Neural progenitor cell (in vitro differentiated cells): Measurements from ENCODE around the gene DCAF4. TPM values are rescaled to one million over a fixed set of nuclear protein-coding genes. Genes with fewer than 3 reads are reported as not detected.
"Not testable (repeated sequence)": the region's sequence is repeated elsewhere in the genome, so short reads cannot be mapped to it uniquely, and the experiment has no call there.

ENCODE experiments used
- DNase-seq: peaks from one replicate; pipeline ENCODE4 v3.0.0-alpha.2; 2016; ENCODE audit warnings: low spot score
- H2AFZ ChIP-seq: fragments of 200-600 bp; sonication (generic); replicated peaks from 2 replicates; pipeline ENCODE4 v1.6.1; 2016; ENCODE audit warnings: antibody characterized with exemption
- H3F3A ChIP-seq: fragments of 200-600 bp; sonication (generic); 2 replicates; pipeline ENCODE4 v1.6.1; 2016; ENCODE audit warnings: antibody characterized with exemption, low read depth
- H3K27ac ChIP-seq: fragments of 200-600 bp; sonication (generic); 2 replicates; pipeline ENCODE4 v1.5.1; 2016; ENCODE audit warnings: mild to moderate bottlenecking
- H3K27me3 ChIP-seq: fragments of 200-600 bp; sonication (generic); 2 replicates; pipeline ENCODE4 v1.6.1; 2016; ENCODE audit warnings: mild to moderate bottlenecking, moderate library complexity
- H3K36me3 ChIP-seq: fragments of 200-600 bp; sonication (generic); 2 replicates; pipeline ENCODE4 v1.5.1; 2016
- H3K4me1 ChIP-seq: fragments of 200-600 bp; sonication (generic); 2 replicates; pipeline ENCODE4 v1.6.1; 2016; ENCODE audit warnings: mixed run types
- H3K4me2 ChIP-seq: fragments of 200-600 bp; sonication (generic); 2 replicates; pipeline ENCODE4 v1.6.1; 2016
- H3K4me3 ChIP-seq: fragments of 200-600 bp; sonication (generic); 2 replicates; pipeline ENCODE4 v1.5.1; 2016
- H3K79me2 ChIP-seq: fragments of 200-600 bp; sonication (generic); 2 replicates; pipeline ENCODE4 v1.6.1; 2016; ENCODE audit warnings: low read depth
- H3K9ac ChIP-seq: fragments of 200-600 bp; sonication (generic); 2 replicates; pipeline ENCODE4 v1.6.1; 2016
- H3K9me3 ChIP-seq: fragments of 200-600 bp; sonication (generic); 2 replicates; pipeline ENCODE4 v1.5.1; 2016; ENCODE audit warnings: low read depth
- H4K20me1 ChIP-seq: fragments of 200-600 bp; sonication (generic); 2 replicates; pipeline ENCODE4 v1.6.1; 2016; ENCODE audit warnings: low read depth
- H3K27ac Mint-ChIP-seq: 3 replicates; pipeline ENCODE4 v1.8.0; 2021; ENCODE audit warnings: mixed read lengths
- H3K27me3 Mint-ChIP-seq: 2 replicates; pipeline ENCODE4 v1.8.0; 2022; ENCODE audit warnings: low read depth, mild to moderate bottlenecking, inconsistent platforms, moderate library complexity, mixed read lengths; ENCODE audit not compliant: insufficient read depth
- H3K36me3 Mint-ChIP-seq: 3 replicates; pipeline ENCODE4 v1.8.0; 2021; ENCODE audit warnings: mixed read lengths
- H3K4me1 Mint-ChIP-seq: 3 replicates; pipeline ENCODE4 v1.8.0; 2021; ENCODE audit warnings: mixed read lengths
- H3K4me3 Mint-ChIP-seq: 3 replicates; pipeline ENCODE4 v1.8.0; 2021; ENCODE audit warnings: mild to moderate bottlenecking, moderate library complexity, mixed read lengths
- H3K9me3 Mint-ChIP-seq: 3 replicates; pipeline ENCODE4 v1.8.0; 2020; ENCODE audit warnings: mixed read lengths
- CTCF ChIP-seq: fragments of 200-600 bp; sonication (generic); IDR thresholded peaks from 2 replicates; pipeline ENCODE4 v1.5.1; 2017; ENCODE audit warnings: antibody characterized with exemption, mild to moderate bottlenecking
- EZH2 ChIP-seq: fragments of 200-600 bp; sonication (generic); IDR thresholded peaks from 2 replicates; pipeline ENCODE4 v1.6.1; 2017; ENCODE audit warnings: antibody characterized with exemption, mild to moderate bottlenecking, moderate library complexity
- EZH2phosphoT487 ChIP-seq: fragments of 200-600 bp; sonication (generic); IDR thresholded peaks from 2 replicates; pipeline ENCODE4 v1.6.1; 2017; ENCODE audit warnings: antibody characterized with exemption
- total RNA-seq: library from RNA; depleted of rRNA; stranded (reverse); fragments of >200 nt; gene quantifications from 2 replicates; pipeline ENCODE4 v1.2.3, GENCODE V29; 2015; ENCODE audit warnings: low replicate concordance

The DCAF4 gene
- total RNA-seq, 1 donor from 2014 or later: 3.7 TPM

GRCh38 chr14:72999316-72999715 lies 73.1 kb downstream of the DCAF4 start:
- H3K27ac ChIP-seq: no peak overlapping the region
- no peak for TF ChIP-seq EZH2phosphoT487
- no peak for TF ChIP-seq CTCF
- no peak for TF ChIP-seq EZH2
- no peaks in the 10 kb centered on the region for H3F3A ChIP-seq
- H3K27me3 ChIP-seq: no peaks in the 10 kb centered on the region
- Mint-ChIP-seq H3K4me1 (no peaks in the 10 kb centered on the region), H3K27me3 (peaks cover 2% of the 10 kb centered on the region), H3K27ac (no peak overlapping the region), H3K36me3 (peaks cover 14% of the 10 kb centered on the region), H3K9me3 (no peaks in the 10 kb centered on the region), H3K4me3 (no peak overlapping the region)
- H4K20me1 ChIP-seq: peaks cover 11% of the 10 kb centered on the region
- no peak overlapping the region for H3K4me2 ChIP-seq
- H3K79me2 ChIP-seq: peaks cover 4% of the 10 kb centered on the region
- H3K4me3 ChIP-seq: no peak overlapping the region
- H3K36me3 ChIP-seq: no peaks in the 10 kb centered on the region
- H3K9me3 ChIP-seq: no peaks in the 10 kb centered on the region
- no peaks in the 10 kb centered on the region for H3K4me1 ChIP-seq
- H3K9ac ChIP-seq: no peak overlapping the region
- no peak for DNase-seq
- no peak overlapping the region for H2AFZ ChIP-seq

- Mint-ChIP-seq H3K4me1 (no peaks in the 10 kb centered on the region), H3K4me3 (no peak overlapping the region), H3K27ac (no peak overlapping the region), H3K9me3 (no peaks in the 10 kb centered on the region), H3K27me3 (peaks cover 2% of the 10 kb centered on the region), H3K36me3 (peaks cover 11% of the 10 kb centered on the region)
- H3K4me3 ChIP-seq: no peak overlapping the region
- H3K4me2 ChIP-seq: no peak overlapping the region
- no peak overlapping the region for H3K9ac ChIP-seq
- peaks cover 13% of the 10 kb centered on the region for H4K20me1 ChIP-seq
- peaks cover 4% of the 10 kb centered on the region for H3K79me2 ChIP-seq
- H2AFZ ChIP-seq: no peak overlapping the region
- DNase-seq: no peak
- no peak overlapping the region for H3K27ac ChIP-seq
- no peaks in the 10 kb centered on the region for H3F3A ChIP-seq
- no peaks in the 10 kb centered on the region for H3K4me1 ChIP-seq
- TF ChIP-seq EZH2phosphoT487: no peak
- TF ChIP-seq CTCF: no peak
- TF ChIP-seq EZH2: no peak
- H3K27me3 ChIP-seq: no peaks in the 10 kb centered on the region
- no peaks in the 10 kb centered on the region for H3K9me3 ChIP-seq
- no peaks in the 10 kb centered on the region for H3K36me3 ChIP-seq
Measured at GRCh38 chr14:73000073-73000472, 73.8 kb downstream of the DCAF4 start.

GRCh38 chr14:73003681-73004080 lies 77.4 kb downstream of the DCAF4 start:
- Histone ChIP-seq H3K4me1 (no peaks in the 10 kb centered on the region), H4K20me1 (peaks cover 18% of the 10 kb centered on the region), H3K27me3 (no peaks in the 10 kb centered on the region), H3K4me2 (no peak overlapping the region), H3F3A (no peaks in the 10 kb centered on the region), H3K4me3 (no peak overlapping the region), H3K9ac (no peak overlapping the region), H3K9me3 (no peaks in the 10 kb centered on the region), H3K36me3 (no peaks in the 10 kb centered on the region), H2AFZ (no peak overlapping the region), H3K27ac (no peak overlapping the region), H3K79me2 (peaks cover 4% of the 10 kb centered on the region)
- H3K27ac Mint-ChIP-seq: no peak overlapping the region
- peaks cover 2% of the 10 kb centered on the region for H3K36me3 Mint-ChIP-seq
- no peaks in the 10 kb centered on the region for H3K9me3 Mint-ChIP-seq
- H3K27me3 Mint-ChIP-seq: peaks cover 5% of the 10 kb centered on the region
- H3K4me1 Mint-ChIP-seq: no peaks in the 10 kb centered on the region
- DNase-seq: no peak
- no peak overlapping the region for H3K4me3 Mint-ChIP-seq
- TF ChIP-seq EZH2: no peak

- not testable (repeated sequence) for H3K27me3 Mint-ChIP-seq, H3K9me3 Mint-ChIP-seq, H3K36me3 Mint-ChIP-seq
Measured at GRCh38 chr14:73004641-73005040, 78.4 kb downstream of the DCAF4 start.

More at GRCh38 chr14:73004641-73005040, 78.4 kb downstream of the DCAF4 start:
- not testable (repeated sequence) for H3K9me3 ChIP-seq, H3K27ac ChIP-seq, H3K4me3 ChIP-seq, H3K36me3 ChIP-seq, H3K9ac ChIP-seq, H3K4me2 ChIP-seq, H3K27me3 ChIP-seq, H3F3A ChIP-seq, H2AFZ ChIP-seq, DNase-seq, H3K4me1 Mint-ChIP-seq, H3K4me3 Mint-ChIP-seq, H3K27ac Mint-ChIP-seq, H3K79me2 ChIP-seq, H3K4me1 ChIP-seq
- peaks cover 18% of the 10 kb centered on the region for H4K20me1 ChIP-seq
